Measurements from ENCODE around the gene CYBC1.
A peak's percentile ranks its signal among the peaks of the same experiment; 100 is the strongest.

The CYBC1 gene

DNA sequence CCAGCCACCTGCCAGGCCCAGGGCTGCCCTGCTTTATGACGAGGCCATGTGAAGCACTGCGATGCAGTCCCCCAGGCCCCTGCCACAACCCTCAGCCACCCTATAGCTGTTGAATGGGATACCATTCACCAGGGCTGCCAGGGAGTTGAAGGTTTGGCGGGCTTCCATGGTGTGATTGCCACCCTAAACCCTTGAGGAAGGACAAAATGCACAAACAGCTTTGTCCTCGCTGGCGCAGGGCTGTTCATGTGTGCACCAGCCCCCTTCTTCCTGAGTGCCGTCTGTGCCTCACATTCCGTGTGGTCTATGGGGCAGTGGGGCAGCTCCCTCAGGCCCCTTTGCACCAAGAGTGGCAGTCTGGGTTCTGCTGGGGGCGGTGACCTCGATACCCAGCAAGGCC lies 33.3 kb upstream of the CYBC1 start:
- no peak overlapping the region for H3K4me3 ChIP-seq (ENCODE audit: low read depth, low read length)
- no peak for DNase-seq
- no peak overlapping the region for H3K27ac ChIP-seq
- TF ChIP-seq, protein P1, sequence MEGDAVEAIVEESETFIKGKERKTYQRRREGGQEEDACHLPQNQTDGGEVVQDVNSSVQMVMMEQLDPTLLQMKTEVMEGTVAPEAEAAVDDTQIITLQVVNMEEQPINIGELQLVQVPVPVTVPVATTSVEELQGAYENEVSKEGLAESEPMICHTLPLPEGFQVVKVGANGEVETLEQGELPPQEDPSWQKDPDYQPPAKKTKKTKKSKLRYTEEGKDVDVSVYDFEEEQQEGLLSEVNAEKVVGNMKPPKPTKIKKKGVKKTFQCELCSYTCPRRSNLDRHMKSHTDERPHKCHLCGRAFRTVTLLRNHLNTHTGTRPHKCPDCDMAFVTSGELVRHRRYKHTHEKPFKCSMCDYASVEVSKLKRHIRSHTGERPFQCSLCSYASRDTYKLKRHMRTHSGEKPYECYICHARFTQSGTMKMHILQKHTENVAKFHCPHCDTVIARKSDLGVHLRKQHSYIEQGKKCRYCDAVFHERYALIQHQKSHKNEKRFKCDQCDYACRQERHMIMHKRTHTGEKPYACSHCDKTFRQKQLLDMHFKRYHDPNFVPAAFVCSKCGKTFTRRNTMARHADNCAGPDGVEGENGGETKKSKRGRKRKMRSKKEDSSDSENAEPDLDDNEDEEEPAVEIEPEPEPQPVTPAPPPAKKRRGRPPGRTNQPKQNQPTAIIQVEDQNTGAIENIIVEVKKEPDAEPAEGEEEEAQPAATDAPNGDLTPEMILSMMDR (IDR thresholded peaks at IDR 0.05; ENCODE audit: low read depth, low read length, missing control alignments), result no peak
- in situ Hi-C loops (cut with HindIII; ENCODE audit: low pct_ligation_motif_present, low sequenced_read_pairs), result no loop called here
- H3K27me3 ChIP-seq (replicated peaks), result no peaks in the 10 kb centered on the region
- H3K36me3 ChIP-seq (replicated peaks), result peaks cover 55% of the 10 kb centered on the region

DNA sequence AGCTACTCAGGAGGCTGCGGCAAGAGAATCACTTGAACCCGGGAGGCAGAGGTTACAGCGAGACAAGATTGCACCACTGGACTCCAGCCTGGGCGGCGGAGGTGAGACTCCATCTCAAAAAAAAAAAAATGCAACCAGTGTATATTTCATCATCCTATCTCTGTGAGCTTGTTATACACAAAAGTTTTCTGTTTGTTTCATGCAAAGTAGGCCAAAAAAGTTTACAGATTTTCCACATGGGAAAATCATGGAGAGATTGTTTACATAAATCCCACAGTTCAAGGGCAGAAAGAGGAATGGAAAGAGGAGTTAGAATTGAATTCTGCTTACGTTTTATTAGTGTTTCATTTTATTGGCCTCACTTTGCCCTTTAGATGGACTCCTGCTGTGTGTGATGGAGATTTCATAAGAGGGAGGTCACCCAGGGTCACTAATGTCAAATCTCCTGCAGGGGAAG lies 32.7 kb upstream of the CYBC1 start:
- TF ChIP-seq, protein P1 (IDR thresholded peaks at IDR 0.05; ENCODE audit: low read depth, low read length, missing control alignments), result no peak
- no peak for DNase-seq
- Histone ChIP-seq H3K27ac (no peak overlapping the region), H3K27me3 (replicated peaks) (no peaks in the 10 kb centered on the region), H3K4me3 (ENCODE audit: low read depth, low read length) (no peak overlapping the region), H3K36me3 (replicated peaks) (peaks cover 56% of the 10 kb centered on the region)
- in situ Hi-C loops (cut with HindIII; ENCODE audit: low pct_ligation_motif_present, low sequenced_read_pairs), result no loop called here

DNA sequence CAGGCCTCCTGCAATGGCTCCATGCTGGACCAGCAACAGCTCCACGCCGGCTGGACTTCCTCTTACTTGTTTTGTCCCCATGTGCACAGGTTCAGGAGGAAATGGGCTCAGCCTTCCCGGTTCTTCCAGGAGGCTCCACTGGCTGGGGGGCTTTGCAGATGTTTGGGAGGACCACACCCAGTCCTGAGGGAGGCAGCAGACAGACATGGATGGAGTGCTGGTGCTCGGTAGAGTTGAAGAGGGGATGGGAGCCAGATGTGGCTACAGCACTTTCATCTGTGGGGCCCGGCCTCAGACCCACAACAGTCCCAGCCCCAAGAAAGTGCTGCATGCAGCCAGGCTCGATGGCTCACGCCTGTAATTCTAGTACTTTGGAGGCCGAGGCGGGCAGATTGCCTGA lies 29.8 kb upstream of the CYBC1 start:
- TF ChIP-seq, protein P1 (IDR thresholded peaks at IDR 0.05; ENCODE audit: low read depth, low read length, missing control alignments), result no peak
- H3K27ac ChIP-seq, result no peak overlapping the region
- in situ Hi-C loops (cut with HindIII; ENCODE audit: low pct_ligation_motif_present, low sequenced_read_pairs), result no loop called here
- no peaks in the 10 kb centered on the region for H3K27me3 ChIP-seq (replicated peaks)
- DNase-seq, result no peak
- peaks cover 39% of the 10 kb centered on the region for H3K36me3 ChIP-seq (replicated peaks)
- H3K4me3 ChIP-seq (ENCODE audit: low read depth, low read length), result no peak overlapping the region

DNA sequence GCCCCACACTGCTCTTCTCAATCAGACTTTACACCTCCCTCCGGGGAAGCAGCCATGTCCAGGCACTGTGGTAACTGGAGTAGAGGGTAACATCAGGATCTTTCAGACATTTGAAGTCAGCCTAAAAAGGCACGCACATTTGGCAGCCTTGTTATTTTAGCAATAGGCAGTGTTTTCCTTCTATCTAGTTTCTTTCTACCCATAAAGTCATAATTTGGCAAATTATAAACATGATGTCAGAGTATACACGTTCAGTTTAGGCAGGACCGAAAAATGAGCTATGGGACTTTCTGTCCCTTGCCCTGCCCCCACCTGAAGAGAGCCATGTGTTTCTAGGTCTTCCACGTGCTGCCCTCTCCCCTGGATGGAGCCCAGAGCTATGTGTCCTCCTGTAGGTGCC lies 29.1 kb upstream of the CYBC1 start:
- H3K4me3 ChIP-seq (ENCODE audit: low read depth, low read length), result no peak overlapping the region

DNA sequence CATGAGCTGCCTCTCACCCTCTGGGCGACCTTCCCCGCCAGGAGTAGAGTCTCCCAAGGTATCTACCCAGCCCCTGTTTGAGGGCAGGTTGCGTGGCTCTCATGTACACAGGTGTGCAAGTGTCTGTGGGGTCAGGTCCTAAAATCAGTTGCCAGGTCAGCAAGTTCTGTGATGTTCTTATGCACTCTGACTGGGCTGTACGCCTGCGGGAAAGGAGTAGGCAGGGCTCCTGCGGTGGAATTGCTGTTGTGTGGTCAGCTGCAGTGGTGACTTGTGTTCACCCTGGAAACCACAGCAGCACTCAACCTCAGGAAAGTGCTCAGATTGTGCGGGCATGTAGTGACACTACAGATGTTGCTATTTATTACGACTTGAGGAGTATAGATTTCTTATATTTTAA lies 27.4 kb upstream of the CYBC1 start:
- Histone ChIP-seq H3K4me3 (ENCODE audit: low read depth, low read length) (no peak overlapping the region), H3K36me3 (replicated peaks) (peaks cover 24% of the 10 kb centered on the region), H3K27ac (no peak overlapping the region), H3K27me3 (replicated peaks) (no peaks in the 10 kb centered on the region)
- in situ Hi-C loops (cut with HindIII; ENCODE audit: low pct_ligation_motif_present, low sequenced_read_pairs), result no loop called here
- TF ChIP-seq, protein P1 (IDR thresholded peaks at IDR 0.05; ENCODE audit: low read depth, low read length, missing control alignments), result no peak
- DNase-seq, result no peak

More for the DNA sequence above, 29.1 kb upstream of the CYBC1 start:
- in situ Hi-C loops (cut with HindIII; ENCODE audit: low pct_ligation_motif_present, low sequenced_read_pairs), result no loop called here
- no peaks in the 10 kb centered on the region for H3K27me3 ChIP-seq (replicated peaks)
- no peak overlapping the region for H3K27ac ChIP-seq
- H3K36me3 ChIP-seq (replicated peaks), result peaks cover 37% of the 10 kb centered on the region
- TF ChIP-seq, protein P1 (IDR thresholded peaks at IDR 0.05; ENCODE audit: low read depth, low read length, missing control alignments), result no peak
- DNase-seq, result no peak

DNA sequence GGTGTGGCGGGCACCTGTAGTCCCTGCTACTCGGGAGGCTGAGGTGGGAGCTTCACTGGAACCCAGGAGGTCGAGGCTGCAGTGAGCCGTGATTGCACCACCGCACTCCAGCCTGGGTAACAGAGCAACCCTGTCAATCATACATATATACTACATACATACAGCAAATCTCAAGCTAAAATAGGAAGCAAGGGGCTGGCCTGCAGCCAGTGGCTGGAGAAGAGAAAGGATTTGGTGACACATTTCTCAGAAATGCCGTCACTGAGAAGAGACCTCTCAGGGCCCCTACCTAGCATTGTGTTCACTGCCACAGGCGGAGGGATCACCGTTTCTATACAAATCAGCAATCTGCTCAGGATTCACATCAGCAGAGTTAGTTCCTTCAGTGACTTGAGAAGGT lies 24.9 kb upstream of the CYBC1 start:
- Histone ChIP-seq H3K36me3 (replicated peaks) (peaks cover 20% of the 10 kb centered on the region), H3K27ac (no peak overlapping the region), H3K4me3 (ENCODE audit: low read depth, low read length) (no peak overlapping the region), H3K27me3 (replicated peaks) (no peaks in the 10 kb centered on the region)
- DNase-seq, result peak; percentile 20
- TF ChIP-seq, protein P1 (IDR thresholded peaks at IDR 0.05; ENCODE audit: low read depth, low read length, missing control alignments), result no peak
- in situ Hi-C loops (cut with HindIII; ENCODE audit: low pct_ligation_motif_present, low sequenced_read_pairs), result no loop called here

Measured in brain microvascular endothelial cell (primary cell).